ENCODE data around the gene ETNK2.

- TF ChIP-seq POLR2A (IDR thresholded peaks at IDR 0.05; ENCODE audit: low read depth) = no peak
- TF ChIP-seq CTCF (IDR thresholded peaks at IDR 0.05) = no peak
Observed at GRCh38 chr1:204170494-204171155, 18.8 kb upstream of the ETNK2 start.
